Mammary epithelial cell (primary cell): ENCODE measurements around the gene CENPX.

ENCODE experiments used
- EZH2 ChIP-seq: IDR thresholded peaks from 2 replicates; pipeline ENCODE4 v1.6.1; 2012; ENCODE audit warnings: low read length, inconsistent platforms, borderline replicate concordance
- TF ChIP-seq, protein P1 (sequence below), 2 donors: IDR thresholded peaks in 1 of 2; conservative IDR thresholded peaks in 1 of 2; 2 replicates each; pipeline ENCODE4 v1.5.1; 2011 to 2012; ENCODE audit warnings: inconsistent platforms in 2 of 2, low read length in 2 of 2, mild to moderate bottlenecking in 2 of 2, control low read depth in 1 of 2, low read depth in 1 of 2; ENCODE audit not compliant: insufficient read depth in 1 of 2; ENCODE audit errors: extremely low read depth in 1 of 2

DNA sequence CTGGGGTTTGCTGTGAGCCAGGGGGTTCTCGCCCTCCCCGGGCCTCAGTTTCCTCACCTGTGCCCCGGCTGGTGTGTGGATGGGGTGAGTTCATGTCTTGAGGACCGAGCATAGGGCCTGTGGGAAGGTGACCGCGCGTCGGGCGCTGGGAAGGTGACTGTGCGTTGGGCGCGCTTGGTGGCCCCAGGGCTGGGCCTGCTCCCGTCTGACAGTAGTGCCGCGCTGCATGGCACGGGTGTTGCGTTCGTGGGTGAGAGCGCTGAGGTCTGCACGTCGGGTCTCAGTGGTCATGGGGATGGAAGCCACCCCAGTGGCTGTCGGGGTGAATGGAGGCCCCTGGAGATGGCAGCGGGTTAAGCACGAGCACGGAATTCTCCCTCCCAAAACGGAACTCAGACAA is 36.1 kb downstream of the CENPX start:
- TF ChIP-seq, protein P1, sequence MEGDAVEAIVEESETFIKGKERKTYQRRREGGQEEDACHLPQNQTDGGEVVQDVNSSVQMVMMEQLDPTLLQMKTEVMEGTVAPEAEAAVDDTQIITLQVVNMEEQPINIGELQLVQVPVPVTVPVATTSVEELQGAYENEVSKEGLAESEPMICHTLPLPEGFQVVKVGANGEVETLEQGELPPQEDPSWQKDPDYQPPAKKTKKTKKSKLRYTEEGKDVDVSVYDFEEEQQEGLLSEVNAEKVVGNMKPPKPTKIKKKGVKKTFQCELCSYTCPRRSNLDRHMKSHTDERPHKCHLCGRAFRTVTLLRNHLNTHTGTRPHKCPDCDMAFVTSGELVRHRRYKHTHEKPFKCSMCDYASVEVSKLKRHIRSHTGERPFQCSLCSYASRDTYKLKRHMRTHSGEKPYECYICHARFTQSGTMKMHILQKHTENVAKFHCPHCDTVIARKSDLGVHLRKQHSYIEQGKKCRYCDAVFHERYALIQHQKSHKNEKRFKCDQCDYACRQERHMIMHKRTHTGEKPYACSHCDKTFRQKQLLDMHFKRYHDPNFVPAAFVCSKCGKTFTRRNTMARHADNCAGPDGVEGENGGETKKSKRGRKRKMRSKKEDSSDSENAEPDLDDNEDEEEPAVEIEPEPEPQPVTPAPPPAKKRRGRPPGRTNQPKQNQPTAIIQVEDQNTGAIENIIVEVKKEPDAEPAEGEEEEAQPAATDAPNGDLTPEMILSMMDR (conservative IDR thresholded peaks at IDR 0.05 in 1 of 2, IDR thresholded peaks at IDR 0.05 in 1 of 2; ENCODE audit: extremely low read depth in 1 of 2, insufficient read depth in 1 of 2, low read depth in 1 of 2, low read length in 2 of 2), result no peak
- TF ChIP-seq EZH2, result no peak
